Sigmoid colon (tissue), 7 donors: ENCODE measurements around the gene EPSTI1. TPM values are rescaled to one million over a fixed set of nuclear protein-coding genes. Genes with fewer than 3 reads are reported as not detected.

Source experiments
- DNase-seq: peaks from one replicate; pipeline ENCODE4 v3.0.0-alpha.2; 2019
- H3K27ac ChIP-seq, 4 donors: fragments of 200-600 bp; sonication (generic); one replicate each; pipeline ENCODE4 v1.5.1; 2016 to 2019; ENCODE audit warnings: mild to moderate bottlenecking in 1 of 4
- H3K27me3 ChIP-seq, 3 donors: fragments of 200-600 bp; sonication (generic); one replicate each; pipeline ENCODE4 v1.5.1; 2019; ENCODE audit warnings: mild to moderate bottlenecking in 1 of 3
- H3K36me3 ChIP-seq, 4 donors: fragments of 200-600 bp; sonication (generic); one replicate each; pipeline ENCODE4 v1.5.1; 2016 to 2019
- H3K4me1 ChIP-seq, 4 donors: fragments of 200-600 bp; sonication (generic); one replicate each; pipeline ENCODE4 v1.5.1; 2017 to 2019
- H3K4me3 ChIP-seq, 4 donors: fragments of 200-600 bp; sonication (generic); one replicate each; pipeline ENCODE4 v1.5.1; 2017 to 2019; ENCODE audit warnings: mild to moderate bottlenecking in 2 of 4, moderate library complexity in 1 of 4
- H3K9me3 ChIP-seq, 4 donors: fragments of 200-600 bp in 3 of 4; sonication (generic) in 3 of 4; one replicate each; pipeline versions ENCODE4 v1.5.1 to v1.6.1; 2013 to 2019
- EP300 ChIP-seq, 4 donors: sonication (generic); formaldehyde crosslinking; IDR thresholded peaks; one replicate each; pipeline ENCODE4 v1.6.1; 2017; ENCODE audit warnings: antibody characterized with exemption in 4 of 4
- POLR2A ChIP-seq, 2 donors: fragments of 450-650 bp; IDR thresholded peaks; one replicate each; pipeline ENCODE4 v1.6.1; 2016; ENCODE audit warnings: antibody characterized with exemption in 2 of 2, mild to moderate bottlenecking in 2 of 2, moderate library complexity in 2 of 2
- POLR2AphosphoS5 ChIP-seq, 4 donors: sonication (generic); formaldehyde crosslinking; IDR thresholded peaks; one replicate each; pipeline ENCODE4 v1.6.1; 2017; ENCODE audit warnings: antibody characterized with exemption in 4 of 4
- WGBS, 2 donors: extraction: QIAGEN DNeasy Blood & Tissue Kit; methylation state at CpG; one replicate each; pipeline ENCODE4 v1.1.7; 2013; 5-methylcytosine and 5-hydroxymethylcytosine counted together
- intact Hi-C: fragments of 100-400 bp; cut with DNase I; formaldehyde crosslinking; loops from one replicate; pipeline ENCODE4 v1.15.1; 2023
- polyA plus RNA-seq, 3 donors: library from polyadenylated mRNA; stranded (reverse); fragments of 200-250 nt; gene quantifications; one replicate each; pipeline ENCODE4 v1.2.3, GENCODE V29; 2013
- total RNA-seq, 4 donors: library from RNA; depleted of rRNA; stranded (reverse); fragments of >200 nt; gene quantifications; one replicate each; pipeline ENCODE4 v1.1.0, GENCODE V29; 2016
- TF ChIP-seq, protein P1 (sequence below), 4 experiments: fragments of 450-650 bp in 3 of 4; fragments of 200-600 bp in 1 of 4; IDR thresholded peaks; one replicate each; pipeline ENCODE4 v1.5.1; 2016 to 2019; ENCODE audit warnings: antibody characterized with exemption in 4 of 4, mild to moderate bottlenecking in 3 of 4, moderate library complexity in 2 of 4
- donor health status: healthy with polysubstance abuse.
- donor health status: Bipolar disorder and iron deficiency.
- donor health status: healthy.

Gene EPSTI1
- total and polyA plus RNA-seq, 7 donors, result 3.0 to 27.8 (median 6.6) TPM

DNA sequence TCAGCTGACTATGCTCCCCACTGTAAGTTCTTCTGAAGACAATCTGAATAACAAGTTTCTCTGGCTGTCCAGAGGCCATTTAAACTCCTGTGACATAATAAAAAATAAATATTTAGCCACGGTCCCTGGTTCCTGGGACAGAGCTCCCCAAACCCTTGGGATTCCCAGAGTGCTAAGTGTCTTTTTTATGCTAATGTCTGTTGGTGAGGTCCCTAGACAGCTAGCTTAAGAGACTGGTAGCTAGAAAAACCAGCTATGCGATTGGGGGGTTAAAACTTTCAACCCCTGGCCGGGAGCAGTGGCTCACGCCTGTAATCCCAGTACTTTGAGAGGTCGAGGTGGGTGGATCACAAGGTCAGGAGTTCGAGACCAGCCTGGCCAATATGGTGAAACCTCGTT is 5.9 kb downstream of the EPSTI1 start:
- peak overlapping the region in 2 of 4 donors; percentile 1 to 46 for H3K27ac ChIP-seq
- no peaks in the 10 kb centered on the region for H3K9me3 ChIP-seq
- no peaks in the 10 kb centered on the region for H3K27me3 ChIP-seq
- intact Hi-C loops, result no loop called here
- DNase-seq, result no peak
- no peak for TF ChIP-seq EP300 (IDR thresholded peaks at IDR 0.05)
- TF ChIP-seq, protein P1, sequence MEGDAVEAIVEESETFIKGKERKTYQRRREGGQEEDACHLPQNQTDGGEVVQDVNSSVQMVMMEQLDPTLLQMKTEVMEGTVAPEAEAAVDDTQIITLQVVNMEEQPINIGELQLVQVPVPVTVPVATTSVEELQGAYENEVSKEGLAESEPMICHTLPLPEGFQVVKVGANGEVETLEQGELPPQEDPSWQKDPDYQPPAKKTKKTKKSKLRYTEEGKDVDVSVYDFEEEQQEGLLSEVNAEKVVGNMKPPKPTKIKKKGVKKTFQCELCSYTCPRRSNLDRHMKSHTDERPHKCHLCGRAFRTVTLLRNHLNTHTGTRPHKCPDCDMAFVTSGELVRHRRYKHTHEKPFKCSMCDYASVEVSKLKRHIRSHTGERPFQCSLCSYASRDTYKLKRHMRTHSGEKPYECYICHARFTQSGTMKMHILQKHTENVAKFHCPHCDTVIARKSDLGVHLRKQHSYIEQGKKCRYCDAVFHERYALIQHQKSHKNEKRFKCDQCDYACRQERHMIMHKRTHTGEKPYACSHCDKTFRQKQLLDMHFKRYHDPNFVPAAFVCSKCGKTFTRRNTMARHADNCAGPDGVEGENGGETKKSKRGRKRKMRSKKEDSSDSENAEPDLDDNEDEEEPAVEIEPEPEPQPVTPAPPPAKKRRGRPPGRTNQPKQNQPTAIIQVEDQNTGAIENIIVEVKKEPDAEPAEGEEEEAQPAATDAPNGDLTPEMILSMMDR (IDR thresholded peaks at IDR 0.05), result no peak
- TF ChIP-seq POLR2AphosphoS5 (IDR thresholded peaks at IDR 0.05), result no peak
- peaks cover 0 to 19% (median 14%) of the 10 kb centered on the region in 4 donors for H3K4me1 ChIP-seq
- no peak overlapping the region for H3K4me3 ChIP-seq
- WGBS, 2 donors, result 72 to 78% methylated on average over 7 of the region's 7 CpGs
- H3K36me3 ChIP-seq, result no peaks in the 10 kb centered on the region

DNA sequence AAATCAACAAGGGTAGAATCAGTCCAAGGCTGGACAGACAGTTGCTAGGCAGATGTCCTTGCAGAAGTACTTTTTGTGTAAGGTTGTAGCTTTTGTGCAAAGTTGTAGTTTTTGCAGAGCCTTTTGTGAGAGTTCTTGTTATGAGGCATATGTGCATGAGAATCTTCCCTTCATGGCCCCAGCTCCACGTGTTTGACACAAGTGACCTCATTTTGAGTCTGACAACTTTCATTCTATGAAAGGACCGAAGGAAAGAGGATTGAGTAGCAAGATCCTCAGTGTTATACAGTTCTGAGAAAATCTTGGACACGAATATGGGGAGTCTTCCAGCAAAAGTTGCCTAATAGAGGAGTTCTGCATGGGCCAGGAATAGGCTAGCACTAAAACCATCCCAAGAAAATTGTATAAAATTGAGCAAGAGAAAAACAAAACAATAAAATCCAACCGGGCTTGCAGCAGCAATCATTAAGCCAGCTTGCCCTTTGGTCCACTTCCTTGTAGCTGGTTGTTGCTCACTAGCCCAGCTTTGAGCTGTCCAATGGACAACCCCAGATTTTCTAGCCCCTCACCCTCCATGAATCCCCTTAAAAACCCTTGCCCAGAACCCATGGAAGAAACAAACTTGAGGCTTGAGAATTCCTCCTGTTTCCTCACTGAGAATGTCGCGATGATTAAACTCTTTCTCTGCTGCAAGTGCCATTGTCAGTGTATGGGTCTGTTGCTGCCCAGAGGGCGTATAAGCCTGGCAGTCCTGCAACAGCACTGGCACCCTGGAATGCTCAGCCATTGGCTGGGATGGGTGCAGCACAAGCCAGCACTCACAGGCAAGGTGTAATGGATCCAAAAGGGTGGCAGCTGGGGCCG is 6.5 kb downstream of the EPSTI1 start:
- WGBS, 2 donors, result 13 to 64% methylated on average over 8 of the region's 8 CpGs
- TF ChIP-seq POLR2AphosphoS5 (IDR thresholded peaks at IDR 0.05), result peak in 1 of 4 donors; percentile 19
- TF ChIP-seq, protein P1 (IDR thresholded peaks at IDR 0.05), result no peak
- Histone ChIP-seq H3K4me3 (no peak overlapping the region), H3K9me3 (no peaks in the 10 kb centered on the region), H3K36me3 (no peaks in the 10 kb centered on the region), H3K27ac (peak overlapping the region in 2 of 4 donors; percentile 1 to 46), H3K27me3 (no peaks in the 10 kb centered on the region), H3K4me1 (peaks cover 0 to 13% (median 8%) of the 10 kb centered on the region in 4 donors)
- DNase-seq, result no peak
- intact Hi-C loops, result no loop called here

DNA sequence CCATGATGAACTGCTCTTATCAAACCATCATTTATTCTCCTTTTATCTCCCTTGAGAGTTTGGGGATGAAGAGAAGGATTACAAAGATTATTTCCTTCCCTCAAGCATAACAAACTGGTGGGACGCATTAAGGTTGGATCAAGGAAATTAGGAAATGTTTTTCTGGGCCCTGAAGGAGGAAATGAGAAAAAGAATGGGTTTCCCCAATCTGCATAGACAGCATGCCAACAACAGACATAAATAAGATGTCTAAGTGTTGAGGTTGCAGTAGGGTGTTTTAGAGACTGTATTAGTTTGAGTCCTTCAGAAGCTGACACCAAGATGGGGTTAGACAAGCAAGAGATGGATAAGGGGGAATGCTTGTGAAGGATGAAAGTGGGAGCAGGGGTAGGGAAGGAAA is 7.3 kb downstream of the EPSTI1 start:
- Histone ChIP-seq H3K4me1 (peaks cover 0 to 4% (median 2%) of the 10 kb centered on the region in 4 donors), H3K9me3 (no peaks in the 10 kb centered on the region), H3K36me3 (no peaks in the 10 kb centered on the region), H3K27me3 (no peaks in the 10 kb centered on the region), H3K4me3 (no peak overlapping the region), H3K27ac (no peak overlapping the region)
- WGBS, 2 donors, result 67 to 86% methylated on average over 1 of the region's 1 CpG
- TF ChIP-seq POLR2A (IDR thresholded peaks at IDR 0.05), result no peak
- TF ChIP-seq POLR2AphosphoS5 (IDR thresholded peaks at IDR 0.05), result no peak
- no peak for TF ChIP-seq EP300 (IDR thresholded peaks at IDR 0.05)
- TF ChIP-seq, protein P1 (IDR thresholded peaks at IDR 0.05), result no peak
- intact Hi-C loops, result no loop called here
- no peak for DNase-seq

DNA sequence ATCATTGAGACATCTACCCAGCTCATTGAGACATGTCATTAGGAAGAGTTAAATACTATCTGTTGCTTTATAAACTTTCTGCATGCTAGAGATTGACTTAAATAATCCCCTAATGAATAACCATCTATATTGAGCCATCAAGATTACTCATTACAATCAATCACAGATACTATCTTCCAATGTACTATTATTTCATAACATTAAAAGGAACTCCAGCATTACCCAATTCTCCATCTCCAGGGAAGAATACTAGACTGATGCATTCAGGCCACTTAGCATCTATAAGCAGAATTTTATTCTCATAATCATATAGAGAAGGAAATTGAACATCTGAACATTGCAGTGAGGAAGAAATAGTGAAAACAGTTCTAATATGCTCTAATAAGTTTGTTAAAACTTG is 8.0 kb downstream of the EPSTI1 start:
- H3K9me3 ChIP-seq, result no peaks in the 10 kb centered on the region
- no peak for TF ChIP-seq POLR2A (IDR thresholded peaks at IDR 0.05)
- no peak for TF ChIP-seq EP300 (IDR thresholded peaks at IDR 0.05)
- TF ChIP-seq, protein P1 (IDR thresholded peaks at IDR 0.05), result no peak
- no peak for TF ChIP-seq POLR2AphosphoS5 (IDR thresholded peaks at IDR 0.05)
- no peak overlapping the region for H3K4me3 ChIP-seq
- intact Hi-C loops, result no loop called here
- H3K27me3 ChIP-seq, result no peaks in the 10 kb centered on the region
- H3K36me3 ChIP-seq, result no peaks in the 10 kb centered on the region
- DNase-seq, result no peak
- H3K4me1 ChIP-seq, result peaks cover 0 to 4% (median 2%) of the 10 kb centered on the region in 4 donors
- H3K27ac ChIP-seq, result no peak overlapping the region
